Activated naive CD4-positive, alpha-beta T cell treated with anti-CD3 and anti-CD28 coated beads, Interleukin-2, amount 50 U/mL, for 24 hours (primary cell): ENCODE results near the gene HMG20A.
A peak's percentile ranks its signal among the peaks of the same experiment; 100 is the strongest.

Experiments
- H3K27ac Mint-ChIP-seq: one replicate; pipeline ENCODE4 v1.8.0; 2021; ENCODE audit warnings: mild to moderate bottlenecking, mixed read lengths
- H3K27me3 Mint-ChIP-seq: one replicate; pipeline ENCODE4 v1.8.0; 2021; ENCODE audit warnings: mixed read lengths
- H3K36me3 Mint-ChIP-seq: one replicate; pipeline ENCODE4 v1.8.0; 2021; ENCODE audit warnings: mixed read lengths
- H3K4me1 Mint-ChIP-seq: one replicate; pipeline ENCODE4 v1.8.0; 2021; ENCODE audit warnings: mixed read lengths
- H3K4me3 Mint-ChIP-seq: one replicate; pipeline ENCODE4 v1.8.0; 2021; ENCODE audit warnings: mild to moderate bottlenecking, mixed read lengths
- H3K9me3 Mint-ChIP-seq: one replicate; pipeline ENCODE4 v1.8.0; 2021; ENCODE audit warnings: mixed read lengths

The HMG20A gene

GRCh38 chr15:77416148-77416455, 4.6 kb upstream of the HMG20A start:
- no peaks in the 10 kb centered on the region for H3K27me3 Mint-ChIP-seq
- no peaks in the 10 kb centered on the region for H3K9me3 Mint-ChIP-seq
- no peak overlapping the region for H3K27ac Mint-ChIP-seq
- peaks cover 29% of the 10 kb centered on the region for H3K4me1 Mint-ChIP-seq
- H3K4me3 Mint-ChIP-seq, result no peak overlapping the region
- peaks cover 4% of the 10 kb centered on the region for H3K36me3 Mint-ChIP-seq

DNA sequence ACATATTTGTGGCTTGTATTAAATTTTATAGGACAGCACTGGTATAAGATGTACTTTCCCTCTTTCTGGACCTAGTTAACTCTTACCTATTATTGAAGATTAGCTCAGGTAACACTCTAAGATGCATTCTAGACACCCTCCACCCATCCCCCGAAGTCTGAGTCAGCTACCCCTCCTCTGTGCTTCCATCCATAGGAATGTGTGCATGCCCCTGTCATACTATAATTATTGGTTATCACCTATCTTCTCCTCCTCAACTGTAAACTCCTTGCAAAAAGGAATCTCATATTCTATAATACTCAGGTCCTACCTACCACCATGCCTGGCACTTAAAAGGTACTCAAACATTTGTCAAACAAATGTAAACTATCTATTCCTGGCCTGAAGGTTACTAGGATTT, 3.7 kb upstream of the HMG20A start:
- Mint-ChIP-seq H3K4me3 (no peak overlapping the region), H3K36me3 (peaks cover 4% of the 10 kb centered on the region), H3K27me3 (no peaks in the 10 kb centered on the region), H3K4me1 (peaks cover 37% of the 10 kb centered on the region), H3K9me3 (no peaks in the 10 kb centered on the region), H3K27ac (no peak overlapping the region)

- H3K4me3 Mint-ChIP-seq, result peak overlapping the region; percentile 96
- peaks cover 4% of the 10 kb centered on the region for H3K36me3 Mint-ChIP-seq
- no peaks in the 10 kb centered on the region for H3K9me3 Mint-ChIP-seq
- H3K27ac Mint-ChIP-seq, result no peak overlapping the region
- H3K27me3 Mint-ChIP-seq, result no peaks in the 10 kb centered on the region
- H3K4me1 Mint-ChIP-seq, result peaks cover 41% of the 10 kb centered on the region
Measured at GRCh38 chr15:77417602-77418001, 3.1 kb upstream of the HMG20A start.

- Mint-ChIP-seq H3K4me3 (peak overlapping the region; percentile 96), H3K4me1 (peaks cover 46% of the 10 kb centered on the region), H3K36me3 (peaks cover 4% of the 10 kb centered on the region)
Measured at GRCh38 chr15:77418391-77418965, 2.2 kb upstream of the HMG20A start.

GRCh38 chr15:77418966-77419835, 1.5 kb upstream of the HMG20A start:
- Mint-ChIP-seq H3K4me1 (peaks cover 53% of the 10 kb centered on the region), H3K36me3 (peaks cover 4% of the 10 kb centered on the region), H3K9me3 (no peaks in the 10 kb centered on the region), H3K27ac (peak overlapping the region; percentile 87), H3K4me3 (peak overlapping the region; percentile 96), H3K27me3 (no peaks in the 10 kb centered on the region)

More at GRCh38 chr15:77418391-77418965, 2.2 kb upstream of the HMG20A start:
- no peaks in the 10 kb centered on the region for H3K27me3 Mint-ChIP-seq
- H3K9me3 Mint-ChIP-seq, result no peaks in the 10 kb centered on the region
- H3K27ac Mint-ChIP-seq, result peak overlapping the region; percentile 87

GRCh38 chr15:77419836-77420609, 665 bp upstream of the HMG20A start, which contains the start of gene PEAK1:
PEAK1 (minus strand) TSS chr15:77420104; CDS start chr15:77181926, 238,178 bp downstream.
- H3K27me3 Mint-ChIP-seq, result no peaks in the 10 kb centered on the region
- H3K4me1 Mint-ChIP-seq, result peaks cover 62% of the 10 kb centered on the region

DNA sequence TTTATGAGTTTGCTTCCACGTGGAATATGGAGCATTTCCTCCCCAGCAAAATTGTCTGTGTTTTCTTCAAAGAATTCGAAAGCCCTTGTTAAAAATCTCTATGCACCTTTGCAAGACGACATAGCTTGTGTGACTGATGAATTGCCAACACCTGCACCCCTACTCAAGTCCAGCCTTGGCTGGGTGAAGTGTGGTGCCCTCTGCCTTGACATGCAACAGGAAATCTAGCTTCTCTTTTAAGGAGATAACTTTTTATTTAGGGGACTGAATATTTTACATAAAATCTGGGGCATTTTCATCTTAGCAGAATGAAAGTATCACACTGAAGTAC, 647 bp downstream of the HMG20A start:
- H3K27ac Mint-ChIP-seq, result peak overlapping the region; percentile 100
- H3K4me3 Mint-ChIP-seq, result peak overlapping the region; percentile 100
- H3K4me1 Mint-ChIP-seq, result peaks cover 75% of the 10 kb centered on the region
- no peaks in the 10 kb centered on the region for H3K27me3 Mint-ChIP-seq
- no peaks in the 10 kb centered on the region for H3K9me3 Mint-ChIP-seq
- H3K36me3 Mint-ChIP-seq, result peaks cover 8% of the 10 kb centered on the region

More at GRCh38 chr15:77419836-77420609, 665 bp upstream of the HMG20A start, which contains the start of gene PEAK1:
- Mint-ChIP-seq H3K4me3 (peak within 1 kb of the TSS; percentile 100), H3K27ac (peak within 1 kb of the TSS; percentile 100), H3K36me3 (peaks cover 6% of the 10 kb centered on the region), H3K9me3 (no peaks in the 10 kb centered on the region)

- no peak overlapping the region for H3K4me3 Mint-ChIP-seq
Measured at GRCh38 chr15:77425104-77425503, 4.4 kb downstream of the HMG20A start.

GRCh38 chr15:77426377-77426776, 5.7 kb downstream of the HMG20A start:
- H3K4me3 Mint-ChIP-seq, result no peak overlapping the region
- H3K4me1 Mint-ChIP-seq, result peaks cover 84% of the 10 kb centered on the region
- no peak overlapping the region for H3K27ac Mint-ChIP-seq
- no peaks in the 10 kb centered on the region for H3K27me3 Mint-ChIP-seq
- H3K9me3 Mint-ChIP-seq, result no peaks in the 10 kb centered on the region
- H3K36me3 Mint-ChIP-seq, result peaks cover 8% of the 10 kb centered on the region

More at GRCh38 chr15:77425104-77425503, 4.4 kb downstream of the HMG20A start:
- no peaks in the 10 kb centered on the region for H3K9me3 Mint-ChIP-seq
- H3K27me3 Mint-ChIP-seq, result no peaks in the 10 kb centered on the region
- H3K4me1 Mint-ChIP-seq, result peaks cover 80% of the 10 kb centered on the region
- H3K27ac Mint-ChIP-seq, result no peak overlapping the region
- H3K36me3 Mint-ChIP-seq, result peaks cover 4% of the 10 kb centered on the region

DNA sequence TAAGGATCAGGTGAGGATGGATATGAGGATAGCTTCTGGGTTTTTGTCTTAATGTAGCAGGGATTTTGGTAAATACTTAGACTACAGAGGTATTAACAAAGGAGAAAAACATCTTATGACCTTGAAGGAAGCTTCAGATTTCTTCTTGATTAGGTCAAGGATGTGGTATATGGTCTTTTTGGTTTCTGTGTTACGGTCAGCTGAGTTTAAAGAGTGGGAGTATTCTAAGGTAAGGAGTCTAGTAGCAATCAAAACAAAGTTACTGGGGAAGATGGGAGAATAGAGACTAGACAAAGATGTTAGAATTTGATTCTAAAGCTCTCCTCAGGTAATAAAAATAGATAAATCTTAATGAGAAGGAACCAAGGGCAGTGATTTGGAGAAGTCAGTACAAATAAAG, 6.2 kb downstream of the HMG20A start:
- Mint-ChIP-seq H3K27ac (no peak overlapping the region), H3K9me3 (no peaks in the 10 kb centered on the region), H3K27me3 (no peaks in the 10 kb centered on the region), H3K4me1 (peaks cover 80% of the 10 kb centered on the region), H3K36me3 (peaks cover 8% of the 10 kb centered on the region), H3K4me3 (peak overlapping the region; percentile 8)

DNA sequence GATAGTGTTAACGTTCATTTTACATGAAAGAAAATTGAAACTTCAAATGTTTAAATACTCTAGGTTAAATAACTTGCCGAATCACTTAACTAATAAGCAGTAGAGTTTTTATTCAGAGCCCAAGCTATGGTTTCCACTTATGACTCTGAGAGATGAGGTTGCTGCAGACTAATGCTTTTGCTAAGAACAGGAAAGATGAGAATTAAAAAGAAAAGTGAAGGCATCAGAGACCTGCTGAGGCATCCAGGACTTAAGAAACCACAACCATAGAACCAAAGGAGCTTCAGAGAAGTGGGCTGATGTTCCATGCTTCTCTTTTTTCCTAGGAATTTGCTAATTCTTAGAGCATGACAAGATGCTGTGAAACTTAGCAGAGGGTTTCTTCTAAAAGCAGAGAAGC, 9.5 kb downstream of the HMG20A start:
- Mint-ChIP-seq H3K36me3 (peaks cover 4% of the 10 kb centered on the region), H3K9me3 (no peaks in the 10 kb centered on the region), H3K27me3 (no peaks in the 10 kb centered on the region), H3K4me3 (no peak overlapping the region), H3K4me1 (peaks cover 66% of the 10 kb centered on the region), H3K27ac (no peak overlapping the region)

DNA sequence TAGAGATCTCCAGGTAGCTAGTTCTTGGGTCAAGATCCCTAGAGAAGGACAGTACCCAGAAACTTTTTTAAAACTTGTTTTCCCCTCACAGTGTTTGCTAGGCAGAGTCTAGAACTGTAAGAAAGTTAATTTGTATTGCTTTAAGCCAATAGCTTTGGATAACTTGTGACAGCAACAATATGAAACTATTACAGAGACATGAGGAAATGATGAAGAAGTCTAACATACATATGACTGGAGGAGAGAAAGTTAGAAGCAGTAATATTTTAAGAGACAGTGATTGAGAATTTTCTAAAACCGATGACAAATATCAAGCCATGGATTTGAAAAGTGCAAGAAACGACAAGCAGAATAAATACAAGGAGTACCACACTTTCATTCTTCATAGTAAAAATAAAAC, 10.0 kb downstream of the HMG20A start:
- peaks cover 64% of the 10 kb centered on the region for H3K4me1 Mint-ChIP-seq

DNA sequence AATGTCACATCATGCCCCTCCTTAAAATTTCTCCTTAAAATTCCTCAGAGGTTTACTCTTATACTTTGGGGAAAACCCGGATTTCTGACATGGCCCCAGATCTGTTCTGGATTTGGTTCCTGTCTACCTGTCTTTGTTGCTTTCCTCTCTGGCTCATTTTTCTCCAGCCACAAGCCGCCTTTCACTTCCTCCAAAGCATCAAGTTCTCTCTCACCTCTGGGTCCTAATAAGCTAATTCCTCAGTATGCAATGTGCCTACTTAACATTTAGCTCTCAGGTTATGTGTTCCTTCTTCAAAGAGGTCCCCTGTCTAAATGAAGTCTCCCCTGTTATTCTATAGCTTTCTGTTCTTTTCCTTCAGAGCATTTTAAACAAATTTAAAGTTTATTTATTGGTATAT, 16.1 kb downstream of the HMG20A start:
- no peak overlapping the region for H3K4me3 Mint-ChIP-seq
- no peaks in the 10 kb centered on the region for H3K9me3 Mint-ChIP-seq
- peaks cover 5% of the 10 kb centered on the region for H3K36me3 Mint-ChIP-seq
- H3K4me1 Mint-ChIP-seq, result peaks cover 61% of the 10 kb centered on the region
- no peaks in the 10 kb centered on the region for H3K27me3 Mint-ChIP-seq
- peak overlapping the region; percentile 26 for H3K27ac Mint-ChIP-seq

More for the DNA sequence above, 10.0 kb downstream of the HMG20A start:
- Mint-ChIP-seq H3K27ac (no peak overlapping the region), H3K4me3 (no peak overlapping the region), H3K9me3 (no peaks in the 10 kb centered on the region), H3K36me3 (peaks cover 4% of the 10 kb centered on the region), H3K27me3 (no peaks in the 10 kb centered on the region)

- peaks cover 5% of the 10 kb centered on the region for H3K36me3 Mint-ChIP-seq
- H3K4me3 Mint-ChIP-seq, result no peak overlapping the region
- no peaks in the 10 kb centered on the region for H3K27me3 Mint-ChIP-seq
- peaks cover 61% of the 10 kb centered on the region for H3K4me1 Mint-ChIP-seq
- no peaks in the 10 kb centered on the region for H3K9me3 Mint-ChIP-seq
- H3K27ac Mint-ChIP-seq, result peak overlapping the region; percentile 26
Measured at GRCh38 chr15:77437264-77437663, 16.6 kb downstream of the HMG20A start.

- H3K27me3 Mint-ChIP-seq, result no peaks in the 10 kb centered on the region
- no peaks in the 10 kb centered on the region for H3K9me3 Mint-ChIP-seq
- H3K36me3 Mint-ChIP-seq, result peaks cover 7% of the 10 kb centered on the region
- H3K4me1 Mint-ChIP-seq, result peaks cover 64% of the 10 kb centered on the region
- H3K27ac Mint-ChIP-seq, result no peak overlapping the region
- H3K4me3 Mint-ChIP-seq, result no peak overlapping the region
Measured at GRCh38 chr15:77440378-77440999, 19.8 kb downstream of the HMG20A start.
